Skin of body (tissue), 2 donors: ENCODE data around the gene PPP1R1B. TPM values are rescaled to one million over a fixed set of nuclear protein-coding genes. Genes with fewer than 3 reads are reported as not detected.

ENCODE experiments used
- DNase-seq: peaks from one replicate; lab custom pipeline; 2025; lab: John Stamatoyannopoulos, UW
- total RNA-seq: library from RNA; depleted of rRNA; stranded (reverse); fragments of >200 nt; gene quantifications from one replicate; pipeline ENCODE4 v1.2.3, GENCODE V29; 2014

Gene PPP1R1B
- total RNA-seq, 1 donor from 2014 or later = 12.8 TPM

DNA sequence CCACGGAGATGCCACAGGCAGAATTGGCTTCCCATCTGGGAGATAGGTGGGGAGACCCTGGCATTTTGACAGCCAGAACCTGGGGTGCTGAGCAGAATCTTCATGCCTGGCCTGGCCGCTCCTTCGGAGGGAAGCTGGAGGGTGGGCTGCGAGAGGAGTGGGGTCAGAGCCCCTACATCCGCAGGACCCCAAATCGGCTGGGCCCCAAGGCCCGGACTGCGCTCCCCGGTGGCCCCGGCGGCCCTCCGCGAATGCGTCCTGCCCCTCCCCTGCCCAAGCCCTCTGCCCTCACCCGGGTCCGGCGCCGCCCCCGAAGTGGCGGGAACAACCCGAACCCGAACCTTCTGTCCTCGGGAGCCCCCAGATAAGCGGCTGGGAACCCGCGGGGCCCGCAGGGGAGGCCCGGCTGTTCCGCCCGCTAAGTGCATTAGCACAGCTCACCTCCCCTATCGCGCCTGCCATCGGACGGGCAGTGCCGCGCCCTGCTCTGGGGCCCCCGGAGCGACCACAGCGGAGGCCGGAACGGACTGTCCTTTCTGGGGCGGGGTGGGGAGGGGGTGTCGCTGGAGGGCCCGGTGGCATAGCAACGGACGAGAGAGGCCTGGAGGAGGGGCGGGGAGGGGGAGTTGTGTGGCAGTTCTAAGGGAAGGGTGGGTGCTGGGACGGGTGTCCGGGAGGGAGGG, 40.7 kb downstream of the PPP1R1B start:
- DNase-seq = no peak

GRCh38 chr17:39667945-39668924, 41.5 kb downstream of the PPP1R1B start, which contains the start of gene PNMT:
TSS of gene PNMT (plus strand) at chr17:39668453. CDS start at chr17:39668476, 23 bp downstream.
- no peak for DNase-seq

DNA sequence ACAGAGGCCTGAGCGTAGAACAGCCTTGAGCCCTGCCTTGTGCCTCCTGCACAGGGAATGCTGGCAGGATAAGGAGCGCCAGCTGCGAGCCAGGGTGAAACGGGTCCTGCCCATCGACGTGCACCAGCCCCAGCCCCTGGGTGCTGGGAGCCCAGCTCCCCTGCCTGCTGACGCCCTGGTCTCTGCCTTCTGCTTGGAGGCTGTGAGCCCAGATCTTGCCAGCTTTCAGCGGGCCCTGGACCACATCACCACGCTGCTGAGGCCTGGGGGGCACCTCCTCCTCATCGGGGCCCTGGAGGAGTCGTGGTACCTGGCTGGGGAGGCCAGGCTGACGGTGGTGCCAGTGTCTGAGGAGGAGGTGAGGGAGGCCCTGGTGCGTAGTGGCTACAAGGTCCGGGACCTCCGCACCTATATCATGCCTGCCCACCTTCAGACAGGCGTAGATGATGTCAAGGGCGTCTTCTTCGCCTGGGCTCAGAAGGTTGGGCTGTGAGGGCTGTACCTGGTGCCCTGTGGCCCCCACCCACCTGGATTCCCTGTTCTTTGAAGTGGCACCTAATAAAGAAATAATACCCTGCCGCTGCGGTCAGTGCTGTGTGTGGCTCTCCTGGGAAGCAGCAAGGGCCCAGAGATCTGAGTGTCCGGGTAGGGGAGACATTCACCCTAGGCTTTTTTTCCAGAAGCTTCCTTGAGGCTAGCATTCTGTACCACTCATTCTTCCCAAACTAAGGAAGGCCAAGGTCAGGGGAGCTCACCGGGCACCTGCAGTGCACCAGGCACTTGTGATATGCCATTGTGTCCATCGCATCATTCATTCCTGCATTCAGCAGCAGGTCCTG, 43.4 kb downstream of the PPP1R1B start:
- no peak for DNase-seq

DNA sequence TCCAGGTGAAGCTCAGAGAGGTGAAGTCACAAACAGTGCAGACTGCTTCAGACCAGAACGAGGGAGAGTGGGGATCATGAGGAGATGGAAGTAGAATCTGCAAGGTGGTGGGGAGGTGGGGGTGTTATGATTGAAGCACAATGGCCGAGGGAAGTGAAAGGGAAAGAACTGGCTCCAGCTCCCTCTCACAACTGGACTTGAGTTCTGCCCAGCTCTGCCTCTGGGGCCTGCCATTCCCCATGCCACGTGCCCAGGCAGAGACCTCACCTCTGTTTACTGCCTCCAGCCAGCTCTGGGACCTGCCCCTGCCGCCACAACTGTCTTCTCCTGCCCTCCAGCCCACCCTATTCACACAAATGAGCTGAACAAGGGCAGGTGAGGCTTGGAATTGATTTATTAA, 44.0 kb downstream of the PPP1R1B start:
- DNase-seq = no peak

DNA sequence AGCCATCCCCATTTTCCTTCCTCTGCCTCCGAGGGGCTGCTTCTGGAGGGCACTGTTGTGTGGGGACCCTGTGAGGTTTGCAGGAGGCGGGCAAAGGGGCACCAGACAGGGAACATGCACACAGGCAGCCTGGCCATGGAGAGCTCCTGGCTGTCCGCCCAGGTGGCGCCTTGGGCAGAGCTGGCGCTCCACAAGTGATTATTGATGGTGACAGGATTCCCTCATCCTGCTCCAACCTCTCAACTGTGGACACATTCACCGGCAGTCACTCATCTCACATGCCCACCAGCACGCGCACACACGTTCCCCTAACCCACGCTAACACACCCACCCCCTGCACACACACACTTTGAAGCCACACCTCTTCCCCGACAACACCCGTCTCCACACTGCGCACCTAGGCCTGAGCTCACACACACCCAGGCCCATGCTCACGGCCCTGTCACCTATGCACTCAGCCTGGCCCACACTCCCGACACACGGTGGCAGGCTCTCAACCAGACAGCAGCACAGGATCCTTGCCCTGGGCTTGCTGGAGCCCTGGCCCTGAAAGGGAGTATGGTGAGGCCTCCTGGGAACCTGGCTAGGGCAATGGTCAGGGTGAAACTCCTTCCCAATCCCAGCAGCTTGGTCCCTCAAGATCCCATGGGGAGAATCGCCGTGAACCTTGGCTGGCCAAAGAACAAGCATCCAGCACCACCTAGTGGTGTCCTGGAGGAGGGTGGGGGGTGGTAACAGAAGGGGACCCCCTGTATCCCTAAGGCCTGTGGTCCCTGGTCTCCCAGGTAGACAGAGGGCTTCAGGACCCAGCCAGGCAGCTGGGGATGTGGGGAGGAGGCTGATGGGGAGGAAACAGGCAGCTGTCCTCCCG, 45.1 kb downstream of the PPP1R1B start:
- no peak for DNase-seq

- no peak for DNase-seq
Observed at GRCh38 chr17:39672522-39673334, 46.0 kb downstream of the PPP1R1B start.

DNA sequence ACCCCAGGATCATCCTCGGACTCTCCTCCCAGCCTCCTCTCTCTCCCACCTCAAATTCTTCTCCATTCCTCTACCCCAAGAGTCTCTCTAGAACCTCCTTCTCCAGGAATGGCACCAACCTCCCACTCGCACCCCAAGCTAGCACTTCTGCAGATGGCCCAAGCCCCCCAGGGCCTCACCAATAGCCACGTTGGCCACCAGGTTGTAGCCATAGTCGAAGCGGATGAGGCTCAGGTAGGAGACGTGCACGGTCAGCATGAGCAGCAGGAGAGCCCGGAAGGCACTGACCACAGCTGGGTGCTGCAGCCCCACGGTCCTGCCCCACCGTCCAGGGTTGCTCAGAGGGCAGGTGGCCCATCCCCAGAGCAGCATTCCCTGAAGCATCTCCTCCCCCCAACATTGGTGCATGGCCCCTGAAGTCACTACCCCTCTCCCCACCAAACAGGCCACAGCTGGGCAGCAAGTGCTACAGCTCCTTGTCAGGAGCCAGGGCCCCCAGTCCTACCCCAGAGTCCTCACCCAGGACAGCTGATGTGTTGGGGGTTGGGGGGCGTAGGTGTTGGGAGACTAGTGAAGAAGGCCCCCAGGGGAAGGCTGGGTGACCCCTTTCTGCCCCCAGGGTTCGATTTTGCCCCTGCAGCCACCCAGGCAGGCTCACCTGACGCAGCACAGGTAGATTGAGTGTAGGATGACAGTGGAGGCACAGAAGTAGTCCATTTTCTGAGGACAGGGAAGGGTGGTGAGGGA, 46.8 kb downstream of the PPP1R1B start:
- no peak for DNase-seq

GRCh38 chr17:39674179-39674578, 47.4 kb downstream of the PPP1R1B start:
- no peak for DNase-seq

- peak; percentile 7 for DNase-seq
Observed at GRCh38 chr17:39674702-39675389, 48.1 kb downstream of the PPP1R1B start.

DNA sequence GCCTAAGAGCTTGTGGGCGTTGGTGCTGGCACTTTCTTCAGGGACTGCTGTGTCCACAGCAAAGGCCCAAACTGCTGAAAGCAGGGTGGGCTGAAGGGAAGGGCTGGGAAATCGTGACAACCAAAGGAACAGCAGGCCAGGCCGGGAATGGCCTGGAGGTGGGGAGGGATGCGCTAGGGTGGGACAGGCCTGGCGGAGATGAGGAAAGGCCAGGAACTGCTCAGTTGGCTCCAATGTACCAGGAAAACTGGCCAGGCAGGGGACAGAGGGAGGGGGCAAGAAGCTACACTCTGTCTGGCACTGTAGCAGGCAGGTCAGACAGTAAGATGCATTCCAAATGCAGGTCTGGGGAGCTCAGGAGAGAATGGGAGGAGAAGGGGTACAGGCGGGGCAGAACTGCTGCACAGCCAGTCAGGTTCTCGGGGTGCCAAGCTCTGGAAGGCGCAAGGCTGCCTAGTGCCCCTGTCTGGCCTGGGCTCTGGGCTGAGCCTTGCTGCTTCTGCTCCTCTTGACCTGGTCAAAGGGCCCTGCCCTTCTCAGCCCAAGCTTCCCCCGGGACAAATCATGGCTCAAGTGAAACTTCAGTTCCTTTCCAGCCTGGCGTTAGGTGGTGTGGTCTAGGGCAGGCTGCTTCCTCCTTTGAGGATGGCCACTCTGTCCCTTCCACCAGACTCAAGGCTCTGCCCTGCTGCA, 48.8 kb downstream of the PPP1R1B start:
- DNase-seq = no peak

GRCh38 chr17:39676198-39676819, 49.6 kb downstream of the PPP1R1B start:
- no peak for DNase-seq

DNA sequence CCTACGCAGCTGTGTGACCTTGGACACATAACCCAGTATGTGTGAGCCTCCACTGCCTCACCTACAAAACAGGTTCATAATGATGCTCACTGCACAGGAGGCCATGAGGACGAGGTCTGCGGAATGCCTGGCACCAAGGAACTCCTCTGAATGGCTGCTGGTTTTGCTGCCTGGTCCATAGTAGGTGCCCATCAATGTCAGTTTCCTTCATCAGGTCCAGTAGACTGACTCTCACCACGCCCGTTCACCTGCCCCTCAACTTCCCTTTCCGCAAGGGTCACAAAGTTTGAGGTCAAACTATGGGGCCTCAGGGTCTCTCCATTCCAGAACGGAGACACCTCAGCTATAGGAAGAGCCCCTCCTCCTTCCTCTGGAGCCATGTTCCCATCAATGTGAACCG, 50.3 kb downstream of the PPP1R1B start:
- no peak for DNase-seq

GRCh38 chr17:39677542-39678339, 51.0 kb downstream of the PPP1R1B start:
- peak; percentile 26 for DNase-seq

GRCh38 chr17:39678340-39679116, 51.8 kb downstream of the PPP1R1B start:
- no peak for DNase-seq

DNA sequence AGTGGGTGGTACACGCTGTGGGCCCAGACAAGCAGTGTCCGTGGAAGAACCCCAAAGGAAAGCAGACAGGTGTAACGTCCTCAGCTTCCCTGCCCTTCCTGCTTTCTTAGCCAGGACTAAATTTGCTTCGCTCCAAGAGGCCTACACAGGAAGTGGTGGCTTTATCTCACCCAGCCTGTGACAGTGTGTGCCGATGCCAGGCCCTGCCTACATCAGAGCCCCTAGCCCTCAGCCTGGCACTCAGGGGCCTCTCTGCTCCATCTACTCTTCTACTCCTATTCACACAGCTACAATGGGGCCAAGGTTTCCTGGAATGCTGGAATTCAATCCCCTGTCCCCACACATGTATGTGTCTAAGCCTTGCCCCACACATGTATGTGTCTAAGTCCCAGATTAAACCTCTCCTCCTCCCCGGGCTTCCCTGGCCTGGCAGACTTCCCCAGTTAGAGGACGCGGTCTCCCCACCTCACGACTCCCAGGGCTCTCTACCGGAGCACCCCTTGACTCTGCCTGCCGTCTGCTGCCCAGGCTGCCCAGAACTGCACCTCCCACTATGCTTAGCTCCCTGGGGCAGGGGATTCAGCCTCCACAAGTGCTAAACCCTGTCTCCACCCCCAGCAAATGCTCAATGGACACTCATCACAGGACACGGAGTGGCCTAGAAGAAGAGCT, 52.9 kb downstream of the PPP1R1B start:
- no peak for DNase-seq
